Endodermal cell (in vitro differentiated cells): ENCODE results near the gene MACROH2A1. TPM values are rescaled to one million over a fixed set of nuclear protein-coding genes. Genes with fewer than 3 reads are reported as not detected.

Source experiments
- DNase-seq: peaks from one replicate; pipeline ENCODE4 v3.0.0-alpha.2; 2017
- H3K27ac ChIP-seq: 2 replicates; pipeline ENCODE4 v1.5.1; 2013; ENCODE audit warnings: mild to moderate bottlenecking, low read depth, low read length, moderate library complexity
- H3K27me3 ChIP-seq: 2 replicates; pipeline ENCODE4 v1.6.1; 2013; ENCODE audit warnings: mild to moderate bottlenecking, low read length, moderate library complexity; ENCODE audit not compliant: insufficient read depth, control insufficient read depth, poor library complexity, severe bottlenecking
- H3K36me3 ChIP-seq: 2 replicates; pipeline ENCODE4 v1.7.0; 2013; ENCODE audit warnings: mild to moderate bottlenecking, low read length, moderate library complexity; ENCODE audit not compliant: control insufficient read depth, insufficient read depth
- H3K4me1 ChIP-seq: one replicate; pipeline ENCODE4 v1.7.0; 2013; ENCODE audit warnings: low read length; ENCODE audit not compliant: control insufficient read depth, insufficient read depth
- H3K4me3 ChIP-seq: 2 replicates; pipeline ENCODE4 v1.5.1; 2013; ENCODE audit warnings: mild to moderate bottlenecking, low read length, moderate library complexity
- H3K9ac ChIP-seq: 2 replicates; pipeline ENCODE4 v1.6.1; 2013; ENCODE audit warnings: mild to moderate bottlenecking, low read length, moderate library complexity; ENCODE audit not compliant: poor library complexity, severe bottlenecking; ENCODE audit errors: extremely low read depth
- H3K9me3 ChIP-seq: 2 replicates; pipeline ENCODE4 v1.6.1; 2013; ENCODE audit warnings: mild to moderate bottlenecking, low read length, moderate library complexity; ENCODE audit not compliant: control insufficient read depth
- H3K27ac Mint-ChIP-seq: 2 replicates; pipeline ENCODE4 v1.8.0; 2020; ENCODE audit warnings: mixed read lengths
- H3K27me3 Mint-ChIP-seq: 2 replicates; pipeline ENCODE4 v1.8.0; 2021; ENCODE audit warnings: mild to moderate bottlenecking, mixed read lengths; ENCODE audit not compliant: insufficient read depth
- H3K36me3 Mint-ChIP-seq: 2 replicates; pipeline ENCODE4 v1.8.0; 2020; ENCODE audit warnings: low read depth, mixed read lengths
- H3K4me1 Mint-ChIP-seq: 2 replicates; pipeline ENCODE4 v1.8.0; 2020; ENCODE audit warnings: mixed read lengths
- H3K4me3 Mint-ChIP-seq: 2 replicates; pipeline ENCODE4 v1.8.0; 2020; ENCODE audit warnings: mild to moderate bottlenecking, moderate library complexity, mixed read lengths
- H3K9me3 Mint-ChIP-seq: 2 replicates; pipeline ENCODE4 v1.8.0; 2020; ENCODE audit warnings: mild to moderate bottlenecking, mixed read lengths
- CTCF ChIP-seq: fragments of 200-600 bp; sonication (generic); conservative IDR thresholded peaks from 2 replicates; pipeline ENCODE4 v1.5.0; 2021; ENCODE audit warnings: antibody characterized with exemption, mild to moderate bottlenecking
- WGBS, 2 experiments: methylation state at CpG; one replicate each; pipeline versions ENCODE4 v1.1.5 to v1.1.7; 2013; ENCODE audit warnings: missing lambda C conversion rate in 2 of 2, mixed read lengths in 1 of 2; ENCODE audit not compliant: insufficient coverage in 1 of 2, insufficient read length in 1 of 2; 5-methylcytosine and 5-hydroxymethylcytosine counted together
- total RNA-seq, 2 donors: library from RNA; stranded (reverse); fragmentation: NEBNext Ultra II Directional in 1 of 2; extraction: Animal tissue kit (Norgen Biotek cat#: 25700) in 1 of 2; gene quantifications; 2 replicates in 1 of 2; 3 replicates in 1 of 2; pipeline ENCODE4 v1.2.1, GENCODE V29; 2021

Gene MACROH2A1
- total RNA-seq, 2 donors from 2014 or later, result 256 to 288 TPM

DNA sequence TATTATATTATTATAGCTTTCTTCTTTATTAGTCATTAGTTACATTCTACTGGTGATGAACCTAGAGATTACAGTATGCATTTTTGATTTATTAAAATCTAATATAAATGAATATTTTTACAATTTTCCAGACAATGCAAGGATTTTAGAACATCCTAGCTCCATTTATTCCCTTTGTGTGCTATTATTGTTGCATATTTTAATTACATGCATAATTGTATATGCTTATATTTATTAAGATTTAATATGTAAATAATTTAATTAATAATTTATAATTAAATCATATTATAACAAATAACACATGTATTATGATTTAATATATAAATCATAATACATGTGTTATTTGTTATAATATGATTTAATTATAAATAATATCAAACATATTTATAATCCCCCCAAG, 23.4 kb upstream of the MACROH2A1 start:
- Mint-ChIP-seq H3K36me3 (no peaks in the 10 kb centered on the region), H3K9me3 (no peaks in the 10 kb centered on the region), H3K4me1 (peaks cover 12% of the 10 kb centered on the region), H3K4me3 (no peak overlapping the region), H3K27me3 (peaks cover 38% of the 10 kb centered on the region), H3K27ac (no peak overlapping the region)
- Histone ChIP-seq H3K4me3 (no peak overlapping the region), H3K4me1 (peaks cover 8% of the 10 kb centered on the region), H3K9ac (no peak overlapping the region), H3K27ac (no peak overlapping the region), H3K36me3 (no peaks in the 10 kb centered on the region), H3K27me3 (no peaks in the 10 kb centered on the region), H3K9me3 (peaks cover 4% of the 10 kb centered on the region)
- DNase-seq, result no peak
- no peak for TF ChIP-seq CTCF

DNA sequence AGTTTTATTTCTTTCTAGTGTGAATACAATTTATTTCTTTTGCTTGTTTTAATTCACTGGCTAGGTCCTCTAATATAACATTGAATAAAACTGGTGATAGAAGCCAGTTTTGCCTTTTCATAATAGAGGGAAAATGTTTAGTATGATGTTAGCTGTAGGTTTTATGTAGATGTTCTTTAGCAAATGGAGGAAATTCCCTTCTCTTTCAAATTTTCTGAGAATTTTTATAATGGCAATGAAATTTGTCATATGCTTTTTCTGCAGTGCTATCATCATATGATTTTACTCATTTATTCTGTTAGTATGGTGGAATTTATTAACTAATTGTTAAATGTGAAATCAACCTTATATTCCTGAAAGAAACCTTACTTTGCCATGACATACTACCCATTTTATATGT, 18.1 kb upstream of the MACROH2A1 start:
- H3K4me1 ChIP-seq, result no peaks in the 10 kb centered on the region
- no peaks in the 10 kb centered on the region for H3K36me3 ChIP-seq
- H3K9me3 Mint-ChIP-seq, result no peaks in the 10 kb centered on the region
- peaks cover 64% of the 10 kb centered on the region for H3K27me3 Mint-ChIP-seq
- H3K36me3 Mint-ChIP-seq, result no peaks in the 10 kb centered on the region
- TF ChIP-seq CTCF, result no peak
- H3K4me3 Mint-ChIP-seq, result no peak overlapping the region
- H3K4me1 Mint-ChIP-seq, result no peaks in the 10 kb centered on the region
- H3K27me3 ChIP-seq, result no peaks in the 10 kb centered on the region
- peaks cover 4% of the 10 kb centered on the region for H3K9me3 ChIP-seq
- no peak overlapping the region for H3K9ac ChIP-seq
- no peak overlapping the region for H3K27ac Mint-ChIP-seq
- H3K4me3 ChIP-seq, result no peak overlapping the region
- H3K27ac ChIP-seq, result no peak overlapping the region
- DNase-seq, result no peak

DNA sequence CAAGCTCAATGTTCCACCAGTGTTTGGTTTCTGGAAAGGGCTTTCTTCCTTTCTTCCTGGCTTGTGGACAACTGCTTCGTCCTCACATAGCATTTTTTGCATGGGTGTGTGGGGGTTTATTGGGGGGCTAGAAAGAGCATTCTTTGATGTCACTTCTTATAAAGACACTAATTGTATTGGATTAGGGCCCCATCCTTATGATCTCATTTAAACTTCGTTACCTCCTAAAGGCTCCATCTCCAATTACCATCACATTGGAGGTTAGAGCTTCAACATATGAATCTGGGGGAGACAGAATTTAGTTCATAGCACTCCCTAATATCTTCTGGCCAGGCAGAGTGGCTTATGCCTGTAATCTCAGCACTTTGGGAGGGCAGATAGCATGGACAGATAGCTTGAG, 6.1 kb upstream of the MACROH2A1 start:
- no peak overlapping the region for H3K4me3 Mint-ChIP-seq
- H3K4me3 ChIP-seq, result no peak overlapping the region
- no peak for DNase-seq
- no peak overlapping the region for H3K9ac ChIP-seq
- no peaks in the 10 kb centered on the region for H3K4me1 ChIP-seq
- H3K4me1 Mint-ChIP-seq, result peaks cover 14% of the 10 kb centered on the region
- 91% methylated on average over 1 of the region's 2 CpGs; no CpG with 5 or more reads in 1 of the 2 experiments for WGBS, 2 experiments
- no peak overlapping the region for H3K27ac Mint-ChIP-seq
- H3K27me3 ChIP-seq, result no peaks in the 10 kb centered on the region
- no peak overlapping the region for H3K27ac ChIP-seq
- H3K9me3 ChIP-seq, result peaks cover 14% of the 10 kb centered on the region
- H3K27me3 Mint-ChIP-seq, result peaks cover 55% of the 10 kb centered on the region
- H3K36me3 Mint-ChIP-seq, result peaks cover 4% of the 10 kb centered on the region
- no peaks in the 10 kb centered on the region for H3K36me3 ChIP-seq
- TF ChIP-seq CTCF, result no peak
- H3K9me3 Mint-ChIP-seq, result peaks cover 27% of the 10 kb centered on the region
